Astrocyte (in vitro differentiated cells and primary cell): ENCODE results near the gene CMBL.

Source experiments
- EZH2 ChIP-seq: IDR thresholded peaks from 2 replicates; pipeline ENCODE4 v1.6.1; 2012; ENCODE audit warnings: mild to moderate bottlenecking, low read length, inconsistent platforms; ENCODE audit not compliant: insufficient read depth
- TF ChIP-seq, protein P1 (sequence below): IDR thresholded peaks from 2 replicates; pipeline ENCODE4 v1.5.1; 2011; ENCODE audit warnings: low read depth, mild to moderate bottlenecking, inconsistent platforms, low read length, moderate library complexity; ENCODE audit not compliant: insufficient read depth

DNA sequence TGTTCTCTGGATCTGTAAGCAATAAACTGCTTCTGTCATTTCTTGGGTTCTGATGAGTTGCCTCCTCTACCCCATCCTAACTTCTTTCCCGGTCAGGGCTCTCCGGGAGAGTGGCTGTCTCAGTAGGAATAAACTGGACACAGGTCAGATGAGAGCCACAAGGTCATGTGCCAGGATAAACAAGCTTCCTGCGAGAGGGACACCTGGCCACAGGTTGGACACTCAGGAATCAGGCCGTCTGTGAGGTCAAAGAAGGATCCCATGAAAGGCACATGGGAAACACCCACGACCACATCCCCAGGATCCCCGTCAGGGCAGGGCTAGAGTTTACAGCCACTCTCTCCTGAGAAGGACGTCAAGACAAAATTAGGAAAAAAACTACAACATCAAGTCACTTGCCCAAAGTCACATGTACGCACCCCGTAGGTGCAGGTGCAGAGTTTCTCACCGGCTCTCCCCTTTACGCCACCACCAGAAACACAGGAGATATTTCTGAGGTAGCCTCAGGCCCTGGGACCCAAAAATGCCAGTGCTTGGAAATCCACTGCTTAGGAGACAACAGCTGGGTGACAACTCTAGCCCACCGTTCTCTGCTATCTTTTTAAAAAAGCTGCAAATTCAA, 28.9 kb downstream of the CMBL start:
- TF ChIP-seq, protein P1, sequence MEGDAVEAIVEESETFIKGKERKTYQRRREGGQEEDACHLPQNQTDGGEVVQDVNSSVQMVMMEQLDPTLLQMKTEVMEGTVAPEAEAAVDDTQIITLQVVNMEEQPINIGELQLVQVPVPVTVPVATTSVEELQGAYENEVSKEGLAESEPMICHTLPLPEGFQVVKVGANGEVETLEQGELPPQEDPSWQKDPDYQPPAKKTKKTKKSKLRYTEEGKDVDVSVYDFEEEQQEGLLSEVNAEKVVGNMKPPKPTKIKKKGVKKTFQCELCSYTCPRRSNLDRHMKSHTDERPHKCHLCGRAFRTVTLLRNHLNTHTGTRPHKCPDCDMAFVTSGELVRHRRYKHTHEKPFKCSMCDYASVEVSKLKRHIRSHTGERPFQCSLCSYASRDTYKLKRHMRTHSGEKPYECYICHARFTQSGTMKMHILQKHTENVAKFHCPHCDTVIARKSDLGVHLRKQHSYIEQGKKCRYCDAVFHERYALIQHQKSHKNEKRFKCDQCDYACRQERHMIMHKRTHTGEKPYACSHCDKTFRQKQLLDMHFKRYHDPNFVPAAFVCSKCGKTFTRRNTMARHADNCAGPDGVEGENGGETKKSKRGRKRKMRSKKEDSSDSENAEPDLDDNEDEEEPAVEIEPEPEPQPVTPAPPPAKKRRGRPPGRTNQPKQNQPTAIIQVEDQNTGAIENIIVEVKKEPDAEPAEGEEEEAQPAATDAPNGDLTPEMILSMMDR: no peak
- TF ChIP-seq EZH2: no peak
